ENCODE data around the gene SAMD13.

SAMD13 gene

GRCh38 chr1:84339503-84339902 is 38.0 kb downstream of the SAMD13 start:
- in situ Hi-C loops (cut with MboI; ENCODE audit: low sequenced_read_pairs), result no loop called here

- in situ Hi-C loops (cut with MboI; ENCODE audit: low sequenced_read_pairs), result no loop called here
These were observed 42.8 kb downstream of the SAMD13 start for GRCh38 chr1:84344286-84344685.

GRCh38 chr1:84345220-84345619 is 43.7 kb downstream of the SAMD13 start:
- in situ Hi-C loops (cut with MboI; ENCODE audit: low sequenced_read_pairs), result no loop called here

- in situ Hi-C loops (cut with MboI; ENCODE audit: low sequenced_read_pairs), result no loop called here
These were observed 45.9 kb downstream of the SAMD13 start for GRCh38 chr1:84347271-84347931.

- in situ Hi-C loops (cut with MboI; ENCODE audit: low sequenced_read_pairs), result no loop called here
These were observed 46.5 kb downstream of the SAMD13 start for GRCh38 chr1:84347932-84348555.

GRCh38 chr1:84348759-84349158 is 47.3 kb downstream of the SAMD13 start:
- in situ Hi-C loops (cut with MboI; ENCODE audit: low sequenced_read_pairs), result no loop called here

GRCh38 chr1:84350104-84350503 is 48.6 kb downstream of the SAMD13 start:
- in situ Hi-C loops (cut with MboI; ENCODE audit: low sequenced_read_pairs), result no loop called here

GRCh38 chr1:84350550-84350949 is 49.0 kb downstream of the SAMD13 start:
- in situ Hi-C loops (cut with MboI; ENCODE audit: low sequenced_read_pairs), result no loop called here

GRCh38 chr1:84352298-84353106 is 51.0 kb downstream of the SAMD13 start:
- in situ Hi-C loops (cut with MboI; ENCODE audit: low sequenced_read_pairs), result no loop called here

GRCh38 chr1:84353695-84354094 is 52.2 kb downstream of the SAMD13 start:
- in situ Hi-C loops (cut with MboI; ENCODE audit: low sequenced_read_pairs), result no loop called here

- in situ Hi-C loops (cut with MboI; ENCODE audit: low sequenced_read_pairs), result no loop called here
These were observed 54.0 kb downstream of the SAMD13 start for GRCh38 chr1:84355556-84355955.

- in situ Hi-C loops (cut with MboI; ENCODE audit: low sequenced_read_pairs), result no loop called here
These were observed 55.4 kb downstream of the SAMD13 start for GRCh38 chr1:84356881-84357280.

- in situ Hi-C loops (cut with MboI; ENCODE audit: low sequenced_read_pairs), result no loop called here
These were observed 57.2 kb downstream of the SAMD13 start for GRCh38 chr1:84358695-84359094.

GRCh38 chr1:84360316-84360715 is 58.8 kb downstream of the SAMD13 start:
- in situ Hi-C loops (cut with MboI; ENCODE audit: low sequenced_read_pairs), result no loop called here

GRCh38 chr1:84361796-84362195 is 60.3 kb downstream of the SAMD13 start:
- in situ Hi-C loops (cut with MboI; ENCODE audit: low sequenced_read_pairs), result no loop called here

- in situ Hi-C loops (cut with MboI; ENCODE audit: low sequenced_read_pairs), result no loop called here
These were observed 61.5 kb downstream of the SAMD13 start for GRCh38 chr1:84363019-84363418.

GRCh38 chr1:84363622-84364021 is 62.1 kb downstream of the SAMD13 start:
- in situ Hi-C loops (cut with MboI; ENCODE audit: low sequenced_read_pairs), result no loop called here

GRCh38 chr1:84365225-84366221 is 64.0 kb downstream of the SAMD13 start:
- in situ Hi-C loops (cut with MboI; ENCODE audit: low sequenced_read_pairs), result no loop called here

- in situ Hi-C loops (cut with MboI; ENCODE audit: low sequenced_read_pairs), result no loop called here
These were observed 65.3 kb downstream of the SAMD13 start for GRCh38 chr1:84366786-84367185.

- in situ Hi-C loops (cut with MboI; ENCODE audit: low sequenced_read_pairs), result no loop called here
These were observed 65.7 kb downstream of the SAMD13 start for GRCh38 chr1:84367219-84367618.

- in situ Hi-C loops (cut with MboI; ENCODE audit: low sequenced_read_pairs), result no loop called here
These were observed 66.9 kb downstream of the SAMD13 start for GRCh38 chr1:84368441-84368840.

All from HL-60/S4 treated with phorbol 12-myristate 13-acetate at 8.2 ng/mL for 4 days and 3 days (cell line).